ENCODE measurements around the gene CBFA2T3.

Gene CBFA2T3

DNA sequence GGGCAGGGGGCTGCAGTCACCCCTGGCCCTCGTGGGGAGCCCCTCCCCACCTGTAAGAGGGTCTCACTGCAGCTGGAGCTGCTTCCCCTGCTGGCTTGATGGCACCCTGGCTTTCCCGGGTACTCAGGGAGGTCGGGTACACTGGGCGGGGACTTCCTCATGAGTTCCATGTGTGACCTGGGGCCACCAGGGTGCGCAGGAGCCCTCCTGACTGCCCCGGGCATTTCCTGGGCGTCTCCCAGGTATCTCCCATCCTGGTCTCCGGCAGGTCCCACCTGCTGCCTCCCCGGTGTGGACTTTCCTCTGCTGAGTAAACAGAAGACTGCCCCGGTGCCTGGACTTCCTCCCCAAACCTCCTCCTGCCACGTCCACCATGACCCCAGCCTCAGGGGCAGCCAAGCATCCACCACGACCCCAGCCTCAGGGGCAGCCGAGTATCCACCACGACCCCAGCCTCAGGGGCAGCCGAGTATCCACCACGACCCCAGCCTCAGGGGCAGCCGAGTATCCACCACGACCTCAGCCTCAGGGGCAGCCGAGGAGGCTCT is 40.9 kb downstream of the CBFA2T3 start:
- TF ChIP-seq ZFX (IDR thresholded peaks at IDR 0.05) (no peak), CTCF (conservative IDR thresholded peaks at IDR 0.05) (no peak)
- no peak overlapping the region for H3K27ac ChIP-seq

- no peak overlapping the region for H3K27ac ChIP-seq
- TF ChIP-seq ZFX (IDR thresholded peaks at IDR 0.05) (no peak), CTCF (conservative IDR thresholded peaks at IDR 0.05) (no peak)
These were observed 42.8 kb downstream of the CBFA2T3 start for GRCh38 chr16:88934066-88934667.

GRCh38 chr16:88932929-88933328 is 44.1 kb downstream of the CBFA2T3 start:
- no peak overlapping the region for H3K27ac ChIP-seq
- TF ChIP-seq ZFX (IDR thresholded peaks at IDR 0.05): no peak

GRCh38 chr16:88931936-88932335 is 45.1 kb downstream of the CBFA2T3 start:
- TF ChIP-seq CTCF (conservative IDR thresholded peaks at IDR 0.05) (no peak), ZFX (IDR thresholded peaks at IDR 0.05) (no peak)
- no peak overlapping the region for H3K27ac ChIP-seq

DNA sequence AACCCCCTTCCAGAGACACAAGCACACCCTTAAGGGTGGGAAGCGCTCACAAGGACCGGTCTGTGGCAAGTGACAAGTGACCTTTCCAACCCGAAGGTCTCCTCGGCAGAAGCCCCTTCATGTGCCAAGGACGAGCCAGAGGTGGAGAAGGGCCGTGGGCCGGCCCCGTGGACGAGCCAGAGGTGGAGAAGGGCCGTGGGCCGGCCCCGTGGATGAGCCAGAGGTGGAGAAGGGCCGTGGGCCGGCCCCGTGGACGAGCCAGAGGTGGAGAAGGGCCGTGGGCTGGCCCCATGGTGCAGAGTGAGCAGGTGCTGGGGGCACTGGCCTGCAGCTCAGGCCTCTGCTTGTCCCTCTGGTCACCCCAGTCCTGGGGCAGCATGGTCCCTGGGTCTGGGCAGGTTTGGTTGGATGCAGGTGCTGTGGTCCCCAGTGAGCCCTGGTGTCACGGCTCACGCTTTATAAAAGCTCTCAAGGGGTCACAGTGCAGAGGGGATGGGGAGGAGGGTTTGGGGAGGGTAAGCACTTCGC is 45.6 kb downstream of the CBFA2T3 start:
- H3K27ac ChIP-seq: no peak overlapping the region
- TF ChIP-seq ZFX (IDR thresholded peaks at IDR 0.05): no peak

DNA sequence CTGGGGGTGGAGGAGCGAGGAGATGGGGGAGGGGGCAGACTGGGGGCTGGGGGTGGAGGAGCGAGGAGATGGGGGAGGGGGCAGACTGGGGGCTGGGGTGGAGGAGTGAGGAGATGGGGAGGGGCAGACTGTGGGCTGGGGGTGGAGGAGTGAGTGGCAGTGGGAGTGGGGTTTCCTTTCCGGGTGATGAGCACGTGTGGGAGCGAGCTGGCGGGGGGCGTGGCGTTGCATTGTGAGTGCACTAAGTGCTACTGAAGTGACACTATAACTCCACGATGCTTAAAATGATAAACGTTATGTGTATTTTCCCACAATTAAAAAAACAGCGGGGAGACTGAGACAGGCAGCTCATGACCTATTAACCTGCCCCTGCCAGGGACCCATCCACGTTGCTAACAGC is 46.3 kb downstream of the CBFA2T3 start:
- TF ChIP-seq ZFX (IDR thresholded peaks at IDR 0.05) (no peak), CTCF (conservative IDR thresholded peaks at IDR 0.05) (no peak)
- no peak overlapping the region for H3K27ac ChIP-seq

DNA sequence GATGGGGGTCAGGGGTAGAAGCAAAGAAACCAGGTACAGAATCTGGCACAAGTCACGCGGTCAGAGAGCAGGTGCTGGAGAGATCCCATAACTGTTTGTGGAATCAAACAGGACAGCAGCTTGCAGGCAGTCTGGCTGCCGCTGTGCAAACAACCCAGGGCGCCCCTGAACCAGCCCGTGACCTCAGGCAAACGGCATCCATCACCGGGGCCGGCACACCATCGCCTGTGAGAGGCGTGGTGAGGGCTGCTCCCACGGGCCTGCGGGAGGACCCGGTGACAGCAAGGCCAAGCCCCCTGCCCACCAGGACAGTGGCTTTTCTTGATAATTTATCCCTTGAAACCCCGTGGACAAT is 47.9 kb downstream of the CBFA2T3 start:
- TF ChIP-seq ZFX (IDR thresholded peaks at IDR 0.05): no peak
- TF ChIP-seq CTCF (conservative IDR thresholded peaks at IDR 0.05): no peak
- H3K27ac ChIP-seq: no peak overlapping the region

GRCh38 chr16:88928405-88929090 is 48.5 kb downstream of the CBFA2T3 start:
- H3K27ac ChIP-seq: no peak overlapping the region
- no peak for TF ChIP-seq ZFX (IDR thresholded peaks at IDR 0.05)
- TF ChIP-seq CTCF (conservative IDR thresholded peaks at IDR 0.05): no peak
